OCI-M1 (cell line): Measurements from ENCODE around the gene TPSB2.

Experiments used
- DNase-seq: peaks from one replicate; lab custom pipeline; 2025; lab: John Stamatoyannopoulos, UW

Gene TPSB2

GRCh38 chr16:1218930-1219611 lies 10.9 kb downstream of the TPSB2 start:
- no peak for DNase-seq

- DNase-seq = no peak
Observed at GRCh38 chr16:1218061-1218929, 11.7 kb downstream of the TPSB2 start.

GRCh38 chr16:1217526-1217925 lies 12.5 kb downstream of the TPSB2 start:
- no peak for DNase-seq

- no peak for DNase-seq
Observed at GRCh38 chr16:1216681-1217400, 13.1 kb downstream of the TPSB2 start.

- no peak for DNase-seq
Observed at GRCh38 chr16:1216296-1216619, 13.7 kb downstream of the TPSB2 start.

- DNase-seq = no peak
Observed at GRCh38 chr16:1215574-1216295, 14.2 kb downstream of the TPSB2 start.

GRCh38 chr16:1214719-1215118 lies 15.3 kb downstream of the TPSB2 start:
- no peak for DNase-seq

GRCh38 chr16:1213796-1214372 lies 16.1 kb downstream of the TPSB2 start:
- DNase-seq = no peak

GRCh38 chr16:1213231-1213630 lies 16.8 kb downstream of the TPSB2 start:
- no peak for DNase-seq

GRCh38 chr16:1212616-1213194 lies 17.3 kb downstream of the TPSB2 start:
- no peak for DNase-seq

- no peak for DNase-seq
Observed at GRCh38 chr16:1211451-1212268, 18.3 kb downstream of the TPSB2 start.

- DNase-seq = no peak
Observed at GRCh38 chr16:1210461-1210860, 19.5 kb downstream of the TPSB2 start.

- no peak for DNase-seq
Observed at GRCh38 chr16:1209081-1209480, 20.9 kb downstream of the TPSB2 start.

GRCh38 chr16:1208239-1208830 lies 21.6 kb downstream of the TPSB2 start:
- no peak for DNase-seq

GRCh38 chr16:1206786-1207185 lies 23.2 kb downstream of the TPSB2 start:
- DNase-seq = no peak

GRCh38 chr16:1206326-1206725 lies 23.7 kb downstream of the TPSB2 start:
- no peak for DNase-seq

- no peak for DNase-seq
Observed at GRCh38 chr16:1204933-1205332, 25.1 kb downstream of the TPSB2 start.

GRCh38 chr16:1202274-1202673 lies 27.7 kb downstream of the TPSB2 start:
- DNase-seq = no peak

GRCh38 chr16:1201444-1201843 lies 28.5 kb downstream of the TPSB2 start:
- no peak for DNase-seq

GRCh38 chr16:1200014-1200627 lies 29.9 kb downstream of the TPSB2 start:
- no peak for DNase-seq
